KMS-11 (cell line): ENCODE data around the gene KDM4B.

Source experiments
- H2AFZ ChIP-seq: fragments of 200-600 bp; sonication (generic); 2 replicates; pipeline ENCODE4 v1.6.1; 2016; ENCODE audit warnings: antibody characterized with exemption, mixed run types, low read depth
- H3K27ac ChIP-seq: fragments of 200-600 bp; sonication (generic); 2 replicates; pipeline ENCODE4 v1.6.1; 2016; ENCODE audit warnings: mild to moderate bottlenecking, mixed run types
- H3K27me3 ChIP-seq: fragments of 200-600 bp; sonication (generic); 2 replicates; pipeline ENCODE4 v1.6.1; 2017; ENCODE audit warnings: mild to moderate bottlenecking, low read depth, mixed run types, moderate library complexity; ENCODE audit not compliant: insufficient read depth
- H3K36me3 ChIP-seq: fragments of 200-600 bp; sonication (generic); 2 replicates; pipeline ENCODE4 v1.6.1; 2017; ENCODE audit warnings: mild to moderate bottlenecking, mixed run types; ENCODE audit not compliant: insufficient read depth
- H3K4me1 ChIP-seq: fragments of 200-600 bp; sonication (generic); 2 replicates; pipeline ENCODE4 v1.6.1; 2016; ENCODE audit warnings: mild to moderate bottlenecking, low read depth, mixed run types; ENCODE audit not compliant: poor library complexity, severe bottlenecking
- H3K4me2 ChIP-seq: fragments of 200-600 bp; sonication (generic); 2 replicates; pipeline ENCODE4 v1.7.0; 2016; ENCODE audit warnings: mild to moderate bottlenecking, mixed run types
- H3K4me3 ChIP-seq: fragments of 200-600 bp; sonication (generic); IDR thresholded peaks from 2 replicates; pipeline ENCODE4 v1.6.1; 2017; ENCODE audit warnings: low read depth, low read length, mixed read lengths; ENCODE audit not compliant: insufficient read depth
- H3K79me2 ChIP-seq: fragments of 200-600 bp; sonication (generic); 2 replicates; pipeline ENCODE4 v1.6.1; 2016; ENCODE audit warnings: low read depth, mixed run types; ENCODE audit not compliant: insufficient read depth
- H3K9ac ChIP-seq: fragments of 200-600 bp; sonication (generic); 2 replicates; pipeline ENCODE4 v1.6.1; 2016; ENCODE audit warnings: mild to moderate bottlenecking, mixed run types
- H4K20me1 ChIP-seq: fragments of 200-600 bp; sonication (generic); 2 replicates; pipeline ENCODE4 v1.6.1; 2016; ENCODE audit warnings: mild to moderate bottlenecking, mixed run types; ENCODE audit not compliant: insufficient read depth
- TF ChIP-seq, protein P1 (sequence below): fragments of 200-600 bp; sonication (generic); conservative IDR thresholded peaks from 2 replicates; pipeline ENCODE4 v1.6.1; 2017; ENCODE audit warnings: low read depth, mild to moderate bottlenecking, antibody characterized with exemption, low read length, moderate library complexity, mixed read lengths

KDM4B gene

GRCh38 chr19:4981681-4981958, 12.7 kb downstream of the KDM4B start:
- Histone ChIP-seq H3K79me2 (no peaks in the 10 kb centered on the region; the same call in 1 of the 2 replicates), H3K4me3 (no peak overlapping the region), H4K20me1 (no peaks in the 10 kb centered on the region), H2AFZ (no peak overlapping the region), H3K4me1 (no peaks in the 10 kb centered on the region), H3K36me3 (no peaks in the 10 kb centered on the region), H3K9ac (no peak overlapping the region), H3K27ac (no peak overlapping the region), H3K27me3 (no peaks in the 10 kb centered on the region), H3K4me2 (no peak overlapping the region)
- TF ChIP-seq, protein P1, sequence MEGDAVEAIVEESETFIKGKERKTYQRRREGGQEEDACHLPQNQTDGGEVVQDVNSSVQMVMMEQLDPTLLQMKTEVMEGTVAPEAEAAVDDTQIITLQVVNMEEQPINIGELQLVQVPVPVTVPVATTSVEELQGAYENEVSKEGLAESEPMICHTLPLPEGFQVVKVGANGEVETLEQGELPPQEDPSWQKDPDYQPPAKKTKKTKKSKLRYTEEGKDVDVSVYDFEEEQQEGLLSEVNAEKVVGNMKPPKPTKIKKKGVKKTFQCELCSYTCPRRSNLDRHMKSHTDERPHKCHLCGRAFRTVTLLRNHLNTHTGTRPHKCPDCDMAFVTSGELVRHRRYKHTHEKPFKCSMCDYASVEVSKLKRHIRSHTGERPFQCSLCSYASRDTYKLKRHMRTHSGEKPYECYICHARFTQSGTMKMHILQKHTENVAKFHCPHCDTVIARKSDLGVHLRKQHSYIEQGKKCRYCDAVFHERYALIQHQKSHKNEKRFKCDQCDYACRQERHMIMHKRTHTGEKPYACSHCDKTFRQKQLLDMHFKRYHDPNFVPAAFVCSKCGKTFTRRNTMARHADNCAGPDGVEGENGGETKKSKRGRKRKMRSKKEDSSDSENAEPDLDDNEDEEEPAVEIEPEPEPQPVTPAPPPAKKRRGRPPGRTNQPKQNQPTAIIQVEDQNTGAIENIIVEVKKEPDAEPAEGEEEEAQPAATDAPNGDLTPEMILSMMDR = no peak

DNA sequence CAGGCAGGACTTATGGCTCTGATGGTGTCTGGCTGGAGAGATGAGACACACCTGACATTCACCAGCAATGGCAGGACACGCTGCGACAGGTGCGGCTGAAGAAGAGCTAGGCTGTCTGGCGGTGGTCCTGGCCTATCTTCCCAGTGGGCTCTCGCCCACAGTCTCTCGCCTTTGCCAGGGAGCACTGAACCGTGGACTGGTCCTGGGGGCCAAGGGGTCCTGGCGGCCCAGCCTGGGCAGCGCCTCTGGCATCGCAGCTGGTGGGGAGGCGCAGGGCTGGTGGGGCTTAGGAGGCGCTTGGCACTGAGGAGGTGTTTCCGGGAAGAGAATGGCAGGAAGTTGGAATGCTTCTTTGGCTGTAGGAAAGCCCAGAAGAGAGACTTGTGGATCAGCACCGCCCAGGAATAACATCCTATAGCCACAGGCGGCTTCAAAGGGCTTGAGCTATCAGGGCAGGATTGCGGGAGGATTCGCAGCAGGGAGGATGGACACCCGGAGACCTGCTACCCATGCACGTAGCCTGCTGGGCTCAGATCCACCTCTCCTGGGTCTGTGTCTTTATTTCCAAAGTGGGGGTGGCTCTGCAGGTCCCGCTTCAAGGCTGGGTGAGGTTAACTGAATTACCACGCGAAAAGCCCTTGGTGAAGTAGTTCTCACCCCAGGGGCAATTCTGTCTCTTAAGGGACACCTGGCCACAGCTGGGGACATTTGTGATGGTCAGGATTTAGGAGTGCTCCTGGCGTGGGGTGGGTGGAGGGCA, 14.6 kb downstream of the KDM4B start:
- Histone ChIP-seq H4K20me1 (no peaks in the 10 kb centered on the region), H2AFZ (no peak overlapping the region), H3K4me3 (no peak overlapping the region), H3K27ac (no peak overlapping the region), H3K36me3 (no peaks in the 10 kb centered on the region), H3K27me3 (no peaks in the 10 kb centered on the region), H3K4me1 (no peaks in the 10 kb centered on the region), H3K79me2 (no peaks in the 10 kb centered on the region; the same call in 1 of the 2 replicates), H3K9ac (no peak overlapping the region), H3K4me2 (no peak overlapping the region)
- TF ChIP-seq, protein P1 = no peak

DNA sequence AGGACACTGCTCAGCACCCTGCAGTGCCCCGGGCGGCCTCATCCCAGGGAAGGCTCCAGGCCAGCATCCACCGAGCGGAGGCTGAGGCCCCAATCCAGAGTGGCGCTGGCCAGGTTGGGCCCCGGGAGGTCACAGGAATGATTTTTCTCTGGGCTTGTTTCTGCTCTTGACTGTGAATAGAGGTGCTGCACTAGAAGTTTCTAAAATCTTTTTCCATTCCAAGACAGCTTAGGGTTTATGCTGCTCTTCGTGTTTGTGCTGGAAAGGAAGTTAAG, 15.1 kb downstream of the KDM4B start:
- Histone ChIP-seq H2AFZ (no peak overlapping the region), H3K36me3 (no peaks in the 10 kb centered on the region), H3K4me3 (no peak overlapping the region), H4K20me1 (no peaks in the 10 kb centered on the region), H3K79me2 (no peaks in the 10 kb centered on the region; the same call in 1 of the 2 replicates), H3K27me3 (no peaks in the 10 kb centered on the region), H3K4me2 (no peak overlapping the region), H3K4me1 (no peaks in the 10 kb centered on the region), H3K9ac (no peak overlapping the region), H3K27ac (no peak overlapping the region)
- TF ChIP-seq, protein P1 = no peak

GRCh38 chr19:4984438-4984990, 15.6 kb downstream of the KDM4B start:
- no peak overlapping the region for H3K4me2 ChIP-seq
- TF ChIP-seq, protein P1 = no peak
- H3K4me3 ChIP-seq = no peak overlapping the region
- H3K4me1 ChIP-seq = no peaks in the 10 kb centered on the region
- no peak overlapping the region for H2AFZ ChIP-seq
- no peaks in the 10 kb centered on the region for H3K27me3 ChIP-seq
- H3K9ac ChIP-seq = no peak overlapping the region
- no peaks in the 10 kb centered on the region for H4K20me1 ChIP-seq
- H3K36me3 ChIP-seq = no peaks in the 10 kb centered on the region
- H3K79me2 ChIP-seq = no peaks in the 10 kb centered on the region; the same call in 1 of the 2 replicates
- H3K27ac ChIP-seq = no peak overlapping the region
